ENCODE measurements around the gene GATAD2A. TPM values are rescaled to one million over a fixed set of nuclear protein-coding genes. Genes with fewer than 3 reads are reported as not detected.

Gene GATAD2A
- polyA plus RNA-seq, 1 donor (not counting 4 experiments of a cell fraction or from before 2014, with no cell fraction given): 28.4 TPM

DNA sequence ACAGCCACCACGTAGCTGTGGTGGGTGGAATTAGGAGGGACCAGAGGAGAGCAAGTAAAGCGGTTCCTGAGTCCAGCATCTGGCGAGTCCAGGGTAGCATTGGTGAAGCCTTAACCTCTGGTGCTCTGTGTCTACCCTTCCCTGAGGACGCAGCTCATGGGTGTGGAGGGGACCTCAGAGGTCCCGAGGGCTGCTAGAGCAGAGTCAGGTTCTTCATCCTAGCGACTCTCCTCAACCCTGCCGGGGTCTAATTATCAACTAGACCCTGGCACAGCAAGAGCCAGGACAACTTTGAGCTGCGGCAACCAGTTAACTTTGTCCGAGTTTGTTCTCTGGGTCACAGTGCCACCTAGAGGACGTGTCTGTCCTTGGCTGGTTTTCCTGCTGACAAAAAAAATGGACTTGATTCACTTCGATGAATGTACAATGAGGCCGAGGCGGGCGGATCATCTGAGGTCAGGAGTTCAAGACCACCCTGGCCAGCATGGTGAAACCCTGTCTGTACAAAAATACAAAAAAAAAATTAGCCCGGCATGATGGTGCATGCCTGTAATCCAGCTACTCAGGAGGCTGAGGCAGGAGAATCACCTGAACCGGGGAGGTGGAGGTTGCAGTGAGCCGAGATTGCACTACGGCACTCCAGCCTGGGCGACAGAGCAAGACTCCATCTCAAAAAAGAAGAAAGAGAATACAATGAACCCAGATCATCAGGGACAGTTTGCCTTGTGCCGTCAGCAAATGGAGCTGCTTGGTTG, 84.9 kb downstream of the GATAD2A start:
- H3K27me3 ChIP-seq (ENCODE audit: control insufficient read depth, extremely low read depth, insufficient read depth, low read length): no peaks in the 10 kb centered on the region
- peaks cover 49% of the 10 kb centered on the region for H3K4me1 ChIP-seq (ENCODE audit: control insufficient read depth, extremely low read depth, insufficient read depth, low read length)
- FAIRE-seq (peak; percentile 71), DNase-seq (ENCODE audit: low read depth, low spot score) (peak; percentile 41)
- peak overlapping the region in 1 of 3 experiments; percentile 1 for H3K4me3 ChIP-seq (ENCODE audit: control insufficient read depth in 2 of 3, extremely low read depth in 1 of 3, insufficient read depth in 2 of 3, low read depth in 1 of 3, low read length in 3 of 3)
- H2AFZ ChIP-seq (ENCODE audit: control insufficient read depth, low read length): no peak overlapping the region
- H4K20me1 ChIP-seq (ENCODE audit: control insufficient read depth, extremely low read depth, insufficient read depth, low read length): no peaks in the 10 kb centered on the region
- TF ChIP-seq, protein P1, sequence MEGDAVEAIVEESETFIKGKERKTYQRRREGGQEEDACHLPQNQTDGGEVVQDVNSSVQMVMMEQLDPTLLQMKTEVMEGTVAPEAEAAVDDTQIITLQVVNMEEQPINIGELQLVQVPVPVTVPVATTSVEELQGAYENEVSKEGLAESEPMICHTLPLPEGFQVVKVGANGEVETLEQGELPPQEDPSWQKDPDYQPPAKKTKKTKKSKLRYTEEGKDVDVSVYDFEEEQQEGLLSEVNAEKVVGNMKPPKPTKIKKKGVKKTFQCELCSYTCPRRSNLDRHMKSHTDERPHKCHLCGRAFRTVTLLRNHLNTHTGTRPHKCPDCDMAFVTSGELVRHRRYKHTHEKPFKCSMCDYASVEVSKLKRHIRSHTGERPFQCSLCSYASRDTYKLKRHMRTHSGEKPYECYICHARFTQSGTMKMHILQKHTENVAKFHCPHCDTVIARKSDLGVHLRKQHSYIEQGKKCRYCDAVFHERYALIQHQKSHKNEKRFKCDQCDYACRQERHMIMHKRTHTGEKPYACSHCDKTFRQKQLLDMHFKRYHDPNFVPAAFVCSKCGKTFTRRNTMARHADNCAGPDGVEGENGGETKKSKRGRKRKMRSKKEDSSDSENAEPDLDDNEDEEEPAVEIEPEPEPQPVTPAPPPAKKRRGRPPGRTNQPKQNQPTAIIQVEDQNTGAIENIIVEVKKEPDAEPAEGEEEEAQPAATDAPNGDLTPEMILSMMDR (optimal IDR thresholded peaks at IDR 0.05 in 1 of 3, IDR thresholded peaks at IDR 0.05 in 1 of 3, conservative IDR thresholded peaks at IDR 0.05 in 1 of 3; ENCODE audit: extremely low read depth in 1 of 3, insufficient read depth in 2 of 3, low read length in 3 of 3): peak; percentile 74 to 90 (median 78)
- TF ChIP-seq EZH2 (IDR thresholded peaks at IDR 0.05; ENCODE audit: low read length): no peak
- dilution Hi-C loops (cut with MboI; ENCODE audit: extremely low pct_ligation_motif_present, low sequenced_read_pairs): no loop called here
- H3K4me2 ChIP-seq (ENCODE audit: control insufficient read depth, extremely low read depth, insufficient read depth, low read depth, low read length): peak overlapping the region; percentile 77
- H3K36me3 ChIP-seq (ENCODE audit: control insufficient read depth in 2 of 2, extremely low read depth in 1 of 2, insufficient read depth in 2 of 2, low read length in 2 of 2): peaks cover 28 to 33% of the 10 kb centered on the region in 2 experiments
- H3K27ac ChIP-seq (ENCODE audit: control insufficient read depth, insufficient read depth, low read length): peak overlapping the region; percentile 85
- peak overlapping the region; percentile 75 for H3K9ac ChIP-seq (ENCODE audit: control insufficient read depth, extremely low read depth, insufficient read depth, low read length)
- no peaks in the 10 kb centered on the region for H3K9me1 ChIP-seq (ENCODE audit: control insufficient read depth, extremely low read depth, insufficient read depth, low read length)
- peaks cover 55% of the 10 kb centered on the region for H3K79me2 ChIP-seq (ENCODE audit: control insufficient read depth, insufficient read depth, low read length)
- H3K9me3 ChIP-seq (ENCODE audit: control insufficient read depth, low read depth, low read length): no peaks in the 10 kb centered on the region

DNA sequence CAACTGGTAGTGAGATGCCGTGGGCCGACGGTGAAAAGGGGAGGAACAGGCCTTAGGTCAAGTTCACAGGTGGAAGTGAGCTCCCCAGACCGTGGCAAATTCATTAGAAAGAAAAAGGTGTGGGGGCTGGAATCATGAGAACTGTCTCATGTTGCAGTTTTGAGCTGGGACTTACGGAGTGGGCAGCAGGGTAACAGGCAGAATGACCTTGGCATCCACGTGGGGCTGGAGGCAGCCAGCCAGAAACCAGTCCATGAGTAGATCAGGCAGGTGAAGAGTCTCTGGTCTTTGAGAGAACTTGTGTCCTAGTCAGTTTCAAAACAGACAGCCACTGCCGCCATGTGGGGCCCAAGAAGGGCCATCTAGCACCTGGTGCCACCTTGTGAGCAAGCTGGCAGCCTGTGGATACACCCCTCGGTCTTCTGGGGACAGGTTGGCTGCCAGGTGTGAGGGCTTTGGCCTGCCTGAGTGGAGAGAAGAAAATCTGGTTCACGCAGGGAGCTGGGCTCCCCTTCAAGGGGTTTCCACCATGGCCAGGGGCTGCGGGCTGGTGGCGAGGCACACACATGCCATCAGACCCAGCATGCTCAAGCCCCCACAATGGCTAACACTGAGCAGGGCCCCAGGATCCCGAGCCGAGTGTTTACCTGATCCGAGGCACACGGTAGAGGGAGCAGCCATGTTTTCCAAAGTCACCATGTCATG, 86.0 kb downstream of the GATAD2A start:
- Histone ChIP-seq H3K9me1 (ENCODE audit: control insufficient read depth, extremely low read depth, insufficient read depth, low read length) (no peaks in the 10 kb centered on the region), H3K27ac (ENCODE audit: control insufficient read depth, insufficient read depth, low read length) (no peak overlapping the region), H3K27me3 (ENCODE audit: control insufficient read depth, extremely low read depth, insufficient read depth, low read length) (no peaks in the 10 kb centered on the region), H3K36me3 (ENCODE audit: control insufficient read depth in 2 of 2, extremely low read depth in 1 of 2, insufficient read depth in 2 of 2, low read length in 2 of 2) (peaks cover 28 to 34% of the 10 kb centered on the region in 2 experiments), H4K20me1 (ENCODE audit: control insufficient read depth, extremely low read depth, insufficient read depth, low read length) (no peaks in the 10 kb centered on the region), H3K9ac (ENCODE audit: control insufficient read depth, extremely low read depth, insufficient read depth, low read length) (no peak overlapping the region), H3K79me2 (ENCODE audit: control insufficient read depth, insufficient read depth, low read length) (peaks cover 57% of the 10 kb centered on the region), H3K4me1 (ENCODE audit: control insufficient read depth, extremely low read depth, insufficient read depth, low read length) (peaks cover 38% of the 10 kb centered on the region), H2AFZ (ENCODE audit: control insufficient read depth, low read length) (no peak overlapping the region), H3K4me2 (ENCODE audit: control insufficient read depth, extremely low read depth, insufficient read depth, low read depth, low read length) (no peak overlapping the region), H3K4me3 (ENCODE audit: control insufficient read depth in 2 of 3, extremely low read depth in 1 of 3, insufficient read depth in 2 of 3, low read depth in 1 of 3, low read length in 3 of 3) (no peak overlapping the region), H3K9me3 (ENCODE audit: control insufficient read depth, low read depth, low read length) (no peaks in the 10 kb centered on the region)
- FAIRE-seq: no peak
- TF ChIP-seq, protein P1 (optimal IDR thresholded peaks at IDR 0.05 in 1 of 3, IDR thresholded peaks at IDR 0.05 in 1 of 3, conservative IDR thresholded peaks at IDR 0.05 in 1 of 3; ENCODE audit: extremely low read depth in 1 of 3, insufficient read depth in 2 of 3, low read length in 3 of 3): no peak
- TF ChIP-seq EZH2 (IDR thresholded peaks at IDR 0.05; ENCODE audit: low read length): no peak
- DNase-seq (ENCODE audit: low read depth, low spot score): no peak
- dilution Hi-C loops (cut with MboI; ENCODE audit: extremely low pct_ligation_motif_present, low sequenced_read_pairs): no loop called here
